ENCODE results near the gene HPGD.

- TF ChIP-seq CTCF (IDR thresholded peaks at IDR 0.05) (no peak), POLR2A (IDR thresholded peaks at IDR 0.05) (no peak)
Observed at GRCh38 chr4:174450786-174451125, 71.5 kb downstream of the HPGD start.

Data from Peyer's patch (tissue), 4 donors.